GM12872 (cell line): ENCODE data around the gene SHOC2.

Experiments used
- CTCF ChIP-seq: IDR thresholded peaks from 3 replicates; pipeline ENCODE4 v1.5.1; 2011; ENCODE audit warnings: low read depth, mild to moderate bottlenecking, low read length, moderate library complexity; ENCODE audit not compliant: insufficient read depth

The SHOC2 gene

DNA sequence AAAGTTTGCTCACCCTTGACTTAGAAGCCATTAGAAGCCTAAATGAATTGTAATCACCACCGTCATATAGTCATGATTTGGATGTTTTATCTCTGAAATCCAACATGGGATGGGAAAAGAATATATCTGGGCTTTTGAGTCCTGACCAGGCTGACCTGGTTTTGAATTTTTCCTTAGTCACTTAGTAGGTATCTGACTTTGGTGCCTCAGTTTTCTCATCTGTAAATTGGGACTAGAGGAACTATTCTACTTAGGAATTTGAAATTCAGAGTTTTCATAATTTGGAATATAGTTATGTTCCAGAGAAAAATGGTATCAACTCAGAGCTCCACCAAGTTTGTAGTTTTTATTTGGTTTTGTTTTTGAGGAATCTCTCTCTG lies 40.9 kb downstream of the SHOC2 start:
- no peak for TF ChIP-seq CTCF

- no peak for TF ChIP-seq CTCF
Observed at GRCh38 chr10:110962443-110962842, 43.0 kb downstream of the SHOC2 start.

- no peak for TF ChIP-seq CTCF
Observed at GRCh38 chr10:110963162-110963561, 43.8 kb downstream of the SHOC2 start.

GRCh38 chr10:110964681-110965080 lies 45.3 kb downstream of the SHOC2 start:
- no peak for TF ChIP-seq CTCF

- TF ChIP-seq CTCF = no peak
Observed at GRCh38 chr10:110965216-110965615, 45.8 kb downstream of the SHOC2 start.

- no peak for TF ChIP-seq CTCF
Observed at GRCh38 chr10:110966146-110966545, 46.7 kb downstream of the SHOC2 start.

DNA sequence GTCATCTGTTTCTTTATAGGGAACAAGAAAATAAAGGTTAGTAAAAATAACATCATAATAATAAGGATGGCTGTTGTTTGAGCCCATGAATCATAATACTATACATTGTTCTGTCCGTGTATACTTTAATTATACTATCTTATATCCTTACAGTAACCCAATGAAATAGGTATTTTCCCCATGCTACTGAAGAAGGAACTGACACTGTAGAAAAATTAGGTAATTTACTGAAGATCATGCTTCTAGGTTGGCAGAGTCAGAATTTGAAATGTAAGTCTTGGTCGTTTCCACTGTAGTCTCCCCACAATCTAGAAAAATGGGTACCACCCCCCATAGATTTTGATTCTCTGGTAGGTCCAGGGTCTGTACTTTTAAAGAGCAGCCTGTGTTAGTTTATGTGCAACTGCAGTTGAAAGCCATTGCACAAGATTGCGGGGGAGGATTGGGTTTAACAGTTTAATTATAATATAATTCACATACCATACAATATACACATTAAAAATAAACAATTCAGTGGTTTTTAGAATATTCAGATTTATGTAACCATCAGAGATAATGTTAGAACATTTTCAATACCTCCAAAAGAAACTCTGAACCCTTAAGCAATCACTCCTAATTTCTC lies 47.7 kb downstream of the SHOC2 start:
- no peak for TF ChIP-seq CTCF
